ENCODE data around the gene THSD4.

The THSD4 gene

GRCh38 chr15:71304681-71305080, 189.4 kb downstream of the THSD4 start:
- Histone ChIP-seq H3K27ac (ENCODE audit: low read depth, low read length) (no peak overlapping the region), H3F3A (ENCODE audit: control insufficient read depth, insufficient read depth) (no peaks in the 10 kb centered on the region)

GRCh38 chr15:71306538-71306937, 191.3 kb downstream of the THSD4 start:
- Histone ChIP-seq H3K4me2 (ENCODE audit: low read length) (no peak overlapping the region), H3K27ac (ENCODE audit: low read depth, low read length) (no peak overlapping the region), H3K27me3 (ENCODE audit: control insufficient read depth, low read length) (no peaks in the 10 kb centered on the region), H3K79me2 (ENCODE audit: control insufficient read depth, low read length) (no peaks in the 10 kb centered on the region), H3K4me3 (ENCODE audit: low read length) (no peak overlapping the region), H3K9me2 (replicated peaks; ENCODE audit: control insufficient read depth, low read length) (no peaks in the 10 kb centered on the region), H3K9me3 (ENCODE audit: control insufficient read depth, insufficient read depth, low read length) (no peaks in the 10 kb centered on the region), H3F3A (ENCODE audit: control insufficient read depth, insufficient read depth) (no peaks in the 10 kb centered on the region), H3K4me1 (ENCODE audit: control insufficient read depth, low read length) (no peaks in the 10 kb centered on the region), H4K20me1 (ENCODE audit: control insufficient read depth, insufficient read depth, low read depth, low read length) (no peaks in the 10 kb centered on the region), H3K36me3 (ENCODE audit: control insufficient read depth, low read length) (no peaks in the 10 kb centered on the region)
- TF ChIP-seq, protein P1, sequence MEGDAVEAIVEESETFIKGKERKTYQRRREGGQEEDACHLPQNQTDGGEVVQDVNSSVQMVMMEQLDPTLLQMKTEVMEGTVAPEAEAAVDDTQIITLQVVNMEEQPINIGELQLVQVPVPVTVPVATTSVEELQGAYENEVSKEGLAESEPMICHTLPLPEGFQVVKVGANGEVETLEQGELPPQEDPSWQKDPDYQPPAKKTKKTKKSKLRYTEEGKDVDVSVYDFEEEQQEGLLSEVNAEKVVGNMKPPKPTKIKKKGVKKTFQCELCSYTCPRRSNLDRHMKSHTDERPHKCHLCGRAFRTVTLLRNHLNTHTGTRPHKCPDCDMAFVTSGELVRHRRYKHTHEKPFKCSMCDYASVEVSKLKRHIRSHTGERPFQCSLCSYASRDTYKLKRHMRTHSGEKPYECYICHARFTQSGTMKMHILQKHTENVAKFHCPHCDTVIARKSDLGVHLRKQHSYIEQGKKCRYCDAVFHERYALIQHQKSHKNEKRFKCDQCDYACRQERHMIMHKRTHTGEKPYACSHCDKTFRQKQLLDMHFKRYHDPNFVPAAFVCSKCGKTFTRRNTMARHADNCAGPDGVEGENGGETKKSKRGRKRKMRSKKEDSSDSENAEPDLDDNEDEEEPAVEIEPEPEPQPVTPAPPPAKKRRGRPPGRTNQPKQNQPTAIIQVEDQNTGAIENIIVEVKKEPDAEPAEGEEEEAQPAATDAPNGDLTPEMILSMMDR (IDR thresholded peaks at IDR 0.05; ENCODE audit: low read depth, low read length, poor library complexity, severe bottlenecking) = no peak
- TF ChIP-seq EZH2phosphoT487 (IDR thresholded peaks at IDR 0.05; ENCODE audit: borderline replicate concordance, low read length) = no peak

More at GRCh38 chr15:71304681-71305080, 189.4 kb downstream of the THSD4 start:
- H3K4me2 ChIP-seq (ENCODE audit: low read length) = no peak overlapping the region
- H3K4me1 ChIP-seq (ENCODE audit: control insufficient read depth, low read length) = no peaks in the 10 kb centered on the region
- H3K9me3 ChIP-seq (ENCODE audit: control insufficient read depth, insufficient read depth, low read length) = no peaks in the 10 kb centered on the region
- H3K9me2 ChIP-seq (replicated peaks; ENCODE audit: control insufficient read depth, low read length) = no peaks in the 10 kb centered on the region
- TF ChIP-seq EZH2phosphoT487 (IDR thresholded peaks at IDR 0.05; ENCODE audit: borderline replicate concordance, low read length) = no peak
- TF ChIP-seq, protein P1 (IDR thresholded peaks at IDR 0.05; ENCODE audit: low read depth, low read length, poor library complexity, severe bottlenecking) = no peak
- H3K79me2 ChIP-seq (ENCODE audit: control insufficient read depth, low read length) = no peaks in the 10 kb centered on the region
- no peaks in the 10 kb centered on the region for H4K20me1 ChIP-seq (ENCODE audit: control insufficient read depth, insufficient read depth, low read depth, low read length)
- no peaks in the 10 kb centered on the region for H3K36me3 ChIP-seq (ENCODE audit: control insufficient read depth, low read length)
- H3K4me3 ChIP-seq (ENCODE audit: low read length) = no peak overlapping the region
- no peaks in the 10 kb centered on the region for H3K27me3 ChIP-seq (ENCODE audit: control insufficient read depth, low read length)

GRCh38 chr15:71312194-71312708, 197.0 kb downstream of the THSD4 start:
- H3K9me3 ChIP-seq (ENCODE audit: control insufficient read depth, insufficient read depth, low read length) = no peaks in the 10 kb centered on the region
- H3K4me2 ChIP-seq (ENCODE audit: low read length) = no peak overlapping the region
- TF ChIP-seq, protein P1 (IDR thresholded peaks at IDR 0.05; ENCODE audit: low read depth, low read length, poor library complexity, severe bottlenecking) = no peak
- no peak for TF ChIP-seq EZH2phosphoT487 (IDR thresholded peaks at IDR 0.05; ENCODE audit: borderline replicate concordance, low read length)
- H3K9me2 ChIP-seq (replicated peaks; ENCODE audit: control insufficient read depth, low read length) = no peaks in the 10 kb centered on the region
- no peak overlapping the region for H3K27ac ChIP-seq (ENCODE audit: low read depth, low read length)
- H3K4me3 ChIP-seq (ENCODE audit: low read length) = no peak overlapping the region
- H3F3A ChIP-seq (ENCODE audit: control insufficient read depth, insufficient read depth) = no peaks in the 10 kb centered on the region
- no peaks in the 10 kb centered on the region for H4K20me1 ChIP-seq (ENCODE audit: control insufficient read depth, insufficient read depth, low read depth, low read length)
- H3K79me2 ChIP-seq (ENCODE audit: control insufficient read depth, low read length) = no peaks in the 10 kb centered on the region
- H3K27me3 ChIP-seq (ENCODE audit: control insufficient read depth, low read length) = no peaks in the 10 kb centered on the region
- H3K4me1 ChIP-seq (ENCODE audit: control insufficient read depth, low read length) = no peaks in the 10 kb centered on the region
- H3K36me3 ChIP-seq (ENCODE audit: control insufficient read depth, low read length) = no peaks in the 10 kb centered on the region
